Skeletal muscle tissue (tissue), 4 donors: Measurements from ENCODE around the gene DENND4A. TPM values are rescaled to one million over a fixed set of nuclear protein-coding genes. Genes with fewer than 3 reads are reported as not detected.

Experiments used
- H3K27ac ChIP-seq: one replicate; pipeline ENCODE4 v1.7.0; 2013; ENCODE audit warnings: mild to moderate bottlenecking, low read depth, low read length, inconsistent platforms
- H3K27me3 ChIP-seq, 3 donors: one replicate each; pipeline ENCODE4 v1.7.0; 2013; ENCODE audit warnings: low read length in 3 of 3; ENCODE audit not compliant: control insufficient read depth in 3 of 3, insufficient read depth in 3 of 3
- H3K36me3 ChIP-seq, 3 donors: one replicate each; pipeline ENCODE4 v1.7.0; 2013; ENCODE audit warnings: low read length in 3 of 3; ENCODE audit not compliant: control insufficient read depth in 3 of 3, insufficient read depth in 3 of 3
- H3K4me1 ChIP-seq, 3 donors: one replicate each; pipeline ENCODE4 v1.7.0; 2013; ENCODE audit warnings: low read length in 3 of 3, mild to moderate bottlenecking in 3 of 3; ENCODE audit not compliant: control insufficient read depth in 3 of 3, insufficient read depth in 3 of 3
- H3K4me3 ChIP-seq, 3 donors: one replicate each; pipeline ENCODE4 v1.7.0; 2013; ENCODE audit warnings: low read length in 3 of 3
- H3K9ac ChIP-seq, 3 donors: one replicate each; pipeline ENCODE4 v1.7.0; 2013; ENCODE audit warnings: low read length in 3 of 3, mild to moderate bottlenecking in 3 of 3, moderate library complexity in 2 of 3, low read depth in 1 of 3
- H3K9me3 ChIP-seq, 3 donors: one replicate each; pipeline ENCODE4 v1.7.0; 2013; ENCODE audit warnings: low read length in 3 of 3; ENCODE audit not compliant: control insufficient read depth in 3 of 3
- total RNA-seq: library from RNA; depleted of rRNA; stranded (reverse); fragments of >200 nt; gene quantifications from one replicate; pipeline ENCODE4 v1.2.3, GENCODE V29; 2014
- donor health status: Osteomylitis.

The DENND4A gene
- total RNA-seq, 1 donor from 2014 or later, result 30.8 TPM

DNA sequence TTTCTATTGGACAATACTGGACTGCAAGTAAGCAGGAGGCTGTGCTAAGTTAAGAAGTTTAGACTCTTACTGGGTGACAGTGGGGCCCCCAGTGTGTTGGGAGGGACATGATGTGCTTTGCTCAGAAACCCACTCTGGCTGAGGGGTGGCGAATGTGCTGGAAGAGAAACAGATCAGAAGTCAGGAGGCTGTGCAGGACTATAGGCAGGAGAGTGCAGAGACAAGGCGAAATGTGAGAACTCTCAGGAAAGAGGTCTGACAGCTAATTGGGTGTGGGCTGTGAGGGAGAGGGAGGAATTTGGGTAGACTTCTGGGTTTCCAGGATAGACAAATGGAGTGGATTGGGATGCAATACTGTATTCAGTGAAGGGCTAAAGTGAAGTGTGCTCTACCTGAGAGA is 158.3 kb downstream of the DENND4A start:
- Histone ChIP-seq H3K4me3 (no peak overlapping the region), H3K27ac (no peak overlapping the region), H3K9me3 (no peaks in the 10 kb centered on the region), H3K9ac (no peak overlapping the region), H3K4me1 (peaks cover 0 to 6% (median under 1%) of the 10 kb centered on the region in 3 donors), H3K36me3 (no peaks in the 10 kb centered on the region), H3K27me3 (no peaks in the 10 kb centered on the region)

DNA sequence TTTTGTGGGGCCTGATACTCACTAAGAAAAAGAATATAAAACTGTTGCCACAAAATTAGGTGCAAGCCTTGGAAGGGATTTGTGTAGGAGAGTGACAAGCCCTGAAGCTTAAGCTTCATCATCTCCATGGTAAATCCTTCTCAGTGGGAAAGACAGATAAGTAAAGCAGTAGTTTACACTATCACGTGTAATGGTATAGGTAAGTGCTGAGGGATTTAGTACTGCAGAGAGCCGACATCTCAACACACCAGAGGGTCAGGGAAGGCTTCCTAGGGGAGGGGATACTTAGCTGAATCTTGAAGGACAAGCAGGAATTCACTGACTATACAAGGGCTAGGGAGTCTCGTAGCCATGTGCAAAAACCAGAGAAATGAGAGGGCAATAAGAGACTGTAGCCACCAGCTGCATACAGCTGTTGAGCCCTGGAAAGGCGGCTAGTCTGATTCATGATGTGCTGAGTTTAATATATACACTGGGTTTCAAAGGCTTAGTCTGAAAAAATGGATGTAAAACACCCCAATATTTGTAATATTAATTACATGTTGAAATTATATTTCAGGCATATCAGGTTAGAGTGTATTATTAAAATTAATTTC is 159.2 kb downstream of the DENND4A start:
- H3K9ac ChIP-seq, result no peak overlapping the region
- H3K36me3 ChIP-seq, result no peaks in the 10 kb centered on the region
- H3K27me3 ChIP-seq, result no peaks in the 10 kb centered on the region
- H3K4me3 ChIP-seq, result no peak overlapping the region
- no peaks in the 10 kb centered on the region for H3K9me3 ChIP-seq
- no peak overlapping the region for H3K27ac ChIP-seq
- no peaks in the 10 kb centered on the region for H3K4me1 ChIP-seq

DNA sequence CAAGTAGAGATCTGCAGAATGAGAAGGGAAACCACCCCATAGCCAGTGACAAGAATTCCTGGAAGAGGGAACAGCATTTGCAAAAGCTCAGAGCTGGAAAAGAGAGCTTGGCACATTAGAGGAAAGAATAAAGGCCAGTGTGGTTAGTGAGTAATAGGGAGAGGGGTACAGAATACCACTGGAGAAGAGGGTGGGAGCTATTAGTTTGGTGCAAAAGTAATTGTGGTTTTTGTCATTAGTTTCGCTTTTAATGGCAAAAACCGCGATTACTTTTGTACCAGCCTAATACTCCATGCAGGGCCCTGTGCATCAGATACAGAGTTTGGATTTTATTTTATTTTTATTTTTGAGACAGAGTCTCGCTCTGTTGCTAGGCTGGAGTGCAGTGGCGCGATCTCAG is 160.6 kb downstream of the DENND4A start:
- H3K9ac ChIP-seq, result no peak overlapping the region
- no peak overlapping the region for H3K27ac ChIP-seq
- no peaks in the 10 kb centered on the region for H3K4me1 ChIP-seq
- no peaks in the 10 kb centered on the region for H3K9me3 ChIP-seq
- no peaks in the 10 kb centered on the region for H3K27me3 ChIP-seq
- H3K4me3 ChIP-seq, result no peak overlapping the region
- H3K36me3 ChIP-seq, result no peaks in the 10 kb centered on the region

DNA sequence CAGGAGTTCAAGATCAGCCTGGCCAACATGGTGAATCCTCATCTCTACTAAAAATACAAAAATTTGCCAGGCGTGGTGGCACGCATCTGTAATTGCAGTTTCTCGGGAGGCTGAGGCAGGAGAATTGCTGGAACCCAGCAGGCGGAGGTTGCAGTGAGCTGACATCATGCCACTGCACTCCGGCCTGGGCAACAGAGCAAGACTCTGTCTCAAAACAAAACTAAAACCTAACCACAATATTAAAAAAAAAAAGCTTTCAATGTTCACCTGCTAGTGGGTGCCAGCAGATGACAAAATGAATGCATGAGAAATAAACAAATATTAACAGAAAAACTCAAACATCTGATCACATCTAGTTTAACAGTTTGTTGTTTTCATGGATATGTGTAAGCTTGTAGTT is 161.3 kb downstream of the DENND4A start:
- Histone ChIP-seq H3K9me3 (no peaks in the 10 kb centered on the region), H3K36me3 (no peaks in the 10 kb centered on the region), H3K9ac (no peak overlapping the region), H3K27ac (no peak overlapping the region), H3K4me1 (no peaks in the 10 kb centered on the region), H3K4me3 (no peak overlapping the region), H3K27me3 (no peaks in the 10 kb centered on the region)

DNA sequence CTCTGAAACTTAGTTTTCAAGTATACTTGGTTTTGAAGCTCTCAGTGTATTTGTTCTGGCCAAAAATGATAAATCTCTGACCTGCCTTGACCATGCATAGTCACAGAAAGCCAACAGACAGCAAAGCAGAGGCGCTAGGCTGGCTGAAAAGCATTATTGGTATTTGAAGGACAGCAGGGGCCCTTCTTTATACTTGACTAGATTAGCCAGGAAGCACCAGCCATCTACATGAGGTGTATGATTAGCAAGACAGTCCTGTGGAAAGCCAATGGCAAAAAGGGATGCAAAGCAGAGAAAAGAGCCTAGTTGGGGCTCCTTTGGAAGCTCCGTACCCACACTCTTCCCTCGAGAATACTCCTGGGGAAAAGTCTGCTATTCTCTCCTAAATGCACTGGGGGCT is 162.5 kb downstream of the DENND4A start:
- no peak overlapping the region for H3K9ac ChIP-seq
- H3K27ac ChIP-seq, result no peak overlapping the region
- no peaks in the 10 kb centered on the region for H3K9me3 ChIP-seq
- peaks cover 0 to 7% (median 4%) of the 10 kb centered on the region in 3 donors for H3K36me3 ChIP-seq
- no peaks in the 10 kb centered on the region for H3K27me3 ChIP-seq
- H3K4me1 ChIP-seq, result no peaks in the 10 kb centered on the region
- H3K4me3 ChIP-seq, result no peak overlapping the region

DNA sequence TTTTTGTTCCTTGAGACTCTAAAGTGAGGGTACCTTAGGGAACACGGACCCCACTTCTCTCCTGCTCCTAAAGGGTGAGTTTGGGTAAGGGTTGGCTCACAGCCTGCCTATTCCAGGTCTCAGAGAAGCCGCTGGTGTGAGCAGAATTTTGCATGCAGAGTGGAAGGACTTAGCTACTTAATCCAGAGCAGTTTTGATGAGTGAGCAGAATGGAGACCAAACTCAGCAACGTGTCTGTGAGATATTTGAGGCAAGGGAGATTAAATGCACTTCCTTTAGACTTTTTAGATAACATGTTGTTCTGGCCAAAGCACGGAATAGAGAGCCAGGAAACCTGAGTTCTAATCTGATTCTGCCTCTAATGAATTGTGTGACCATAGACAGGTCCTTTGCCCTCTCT is 165.2 kb downstream of the DENND4A start:
- no peaks in the 10 kb centered on the region for H3K4me1 ChIP-seq
- no peak overlapping the region for H3K4me3 ChIP-seq
- peaks cover 0 to 8% (median 7%) of the 10 kb centered on the region in 3 donors for H3K36me3 ChIP-seq
- no peak overlapping the region for H3K27ac ChIP-seq
- no peaks in the 10 kb centered on the region for H3K27me3 ChIP-seq
- no peaks in the 10 kb centered on the region for H3K9me3 ChIP-seq
- no peak overlapping the region for H3K9ac ChIP-seq

DNA sequence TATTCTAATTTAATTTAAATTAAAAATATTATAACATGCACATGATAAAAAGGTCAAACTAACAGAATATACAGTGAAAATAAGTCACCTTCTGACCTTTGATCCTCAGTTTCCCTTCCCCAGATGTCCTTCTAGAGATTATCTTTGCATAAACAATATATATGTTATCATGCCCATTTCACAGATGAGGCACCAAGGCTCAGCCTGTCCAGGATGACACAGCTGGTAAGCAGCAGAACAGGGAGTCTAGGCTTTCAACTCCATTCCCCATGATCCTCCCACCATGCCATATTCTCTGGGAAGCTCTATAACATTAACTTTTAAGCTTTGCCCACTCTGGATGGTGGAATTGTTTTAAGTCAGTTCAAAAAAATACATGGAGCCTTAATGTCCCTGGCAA is 169.0 kb downstream of the DENND4A start:
- H3K4me1 ChIP-seq, result no peaks in the 10 kb centered on the region
- no peak overlapping the region for H3K9ac ChIP-seq
- peaks cover 0 to 8% (median 7%) of the 10 kb centered on the region in 3 donors for H3K36me3 ChIP-seq
- H3K9me3 ChIP-seq, result no peaks in the 10 kb centered on the region
- H3K27me3 ChIP-seq, result no peaks in the 10 kb centered on the region
- no peak overlapping the region for H3K4me3 ChIP-seq
- H3K27ac ChIP-seq, result no peak overlapping the region

DNA sequence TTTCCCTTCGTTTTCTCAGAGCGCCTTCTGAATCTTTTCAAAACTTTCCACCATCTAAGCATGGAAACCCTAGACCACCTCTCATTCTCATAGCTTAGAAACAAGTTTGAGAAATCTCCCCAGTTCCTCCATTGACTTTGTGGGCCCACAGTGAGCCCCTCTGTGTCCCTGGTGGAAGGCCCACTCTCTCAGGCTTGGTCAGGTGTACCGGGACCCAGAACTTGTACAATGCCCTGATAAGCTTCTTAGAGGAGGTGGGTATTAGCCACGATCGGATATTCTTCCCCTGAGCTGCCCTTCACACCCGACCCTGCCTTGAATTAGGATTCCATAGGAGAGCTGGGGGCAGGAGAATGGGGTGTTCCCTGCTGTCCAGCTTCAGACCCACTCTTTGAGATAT is 170.5 kb downstream of the DENND4A start, which contains the start of gene SLC24A1:
Gene SLC24A1 (plus strand): TSS at position 301 of the 400 bp plus-strand sequence. CDS start 2,143 bp downstream, outside the sequence.
- H3K9ac ChIP-seq, result no peak within 1 kb of the TSS
- no peaks in the 10 kb centered on the region for H3K27me3 ChIP-seq
- no peak within 1 kb of the TSS for H3K27ac ChIP-seq
- no peak within 1 kb of the TSS for H3K4me3 ChIP-seq
- no peaks in the 10 kb centered on the region for H3K9me3 ChIP-seq
- H3K36me3 ChIP-seq, result peaks cover 0 to 8% (median 7%) of the 10 kb centered on the region in 3 donors
- no peaks in the 10 kb centered on the region for H3K4me1 ChIP-seq

DNA sequence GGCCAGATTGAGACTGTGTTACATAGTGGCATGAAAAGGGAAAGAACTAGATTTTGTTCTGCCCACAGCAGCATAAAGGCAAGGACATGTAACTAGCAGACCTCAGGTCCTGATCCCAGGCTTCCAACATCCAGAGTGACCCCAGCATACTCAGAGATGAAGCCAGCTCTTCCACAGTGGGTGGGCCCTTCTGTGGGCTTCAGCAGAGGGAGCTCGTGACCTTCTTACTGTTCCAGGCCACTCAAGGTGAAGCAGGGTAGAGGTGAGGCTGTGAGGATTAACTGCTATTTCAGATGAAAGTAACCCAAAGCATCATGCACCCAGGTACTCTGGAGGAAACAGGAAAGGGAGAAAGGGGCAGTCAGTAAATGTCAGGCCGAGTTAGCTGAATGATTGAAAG is 171.3 kb downstream of the DENND4A start:
- H3K4me1 ChIP-seq, result no peaks in the 10 kb centered on the region
- no peaks in the 10 kb centered on the region for H3K27me3 ChIP-seq
- H3K9me3 ChIP-seq, result no peaks in the 10 kb centered on the region
- no peak overlapping the region for H3K9ac ChIP-seq
- H3K27ac ChIP-seq, result no peak overlapping the region
- H3K36me3 ChIP-seq, result peaks cover 0 to 8% (median 7%) of the 10 kb centered on the region in 3 donors
- H3K4me3 ChIP-seq, result no peak overlapping the region

DNA sequence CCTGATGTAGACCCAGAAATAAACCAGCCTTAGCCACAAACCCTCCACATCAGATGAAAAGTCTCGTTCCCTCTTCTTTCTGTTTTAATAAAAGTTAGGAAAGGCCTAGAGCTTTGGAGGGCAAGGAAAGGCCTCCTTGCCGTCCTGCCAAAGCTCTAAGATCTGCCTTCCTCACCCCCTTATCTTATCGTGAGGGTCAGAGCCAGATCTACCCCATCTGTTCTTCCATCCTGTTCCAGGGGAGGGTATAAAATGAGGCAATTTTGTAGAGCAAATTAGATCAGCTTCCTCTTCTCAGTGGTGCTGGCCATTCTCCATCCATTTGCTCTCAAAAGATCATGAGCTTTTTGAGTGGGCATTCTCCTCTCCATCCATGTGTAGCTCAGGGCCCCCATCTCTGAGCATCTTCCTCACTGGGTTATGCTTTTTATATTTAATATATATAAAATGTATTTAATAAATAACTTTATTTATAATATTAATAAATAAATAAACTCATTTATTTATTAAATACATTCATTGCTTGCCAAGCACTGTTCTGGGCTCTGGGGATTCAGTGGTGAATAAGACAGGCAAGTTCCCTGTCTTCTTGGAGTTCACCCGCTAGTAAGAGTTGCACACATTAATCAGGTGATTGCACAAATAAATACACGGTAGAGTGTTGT is 172.3 kb downstream of the DENND4A start:
- Histone ChIP-seq H3K9me3 (no peaks in the 10 kb centered on the region), H3K4me1 (no peaks in the 10 kb centered on the region), H3K36me3 (peaks cover 0 to 3% (median 0%) of the 10 kb centered on the region in 3 donors), H3K4me3 (no peak overlapping the region), H3K9ac (no peak overlapping the region), H3K27ac (no peak overlapping the region), H3K27me3 (no peaks in the 10 kb centered on the region)
